ENCODE data around the gene WDR5B.

DNA sequence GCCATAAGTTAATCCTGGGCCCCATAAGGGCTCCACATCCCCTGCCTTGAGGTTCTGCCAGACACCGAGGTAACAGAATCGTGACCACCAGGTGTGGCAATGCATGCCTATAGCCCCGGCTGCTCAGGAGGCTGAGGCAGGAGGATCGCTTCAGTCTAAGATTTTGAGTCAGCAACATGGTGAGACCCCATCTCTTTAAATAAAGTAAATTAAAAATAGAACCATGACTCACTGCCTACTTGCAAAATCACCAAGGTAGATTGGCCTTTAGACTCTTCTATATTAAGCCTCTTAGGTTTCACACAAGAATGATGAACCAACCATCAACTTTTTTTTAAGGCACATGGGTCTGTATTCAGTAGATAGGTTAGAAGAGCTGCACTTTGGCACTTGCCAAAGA, 9.7 kb downstream of the WDR5B start:
- TF ChIP-seq, protein P1, sequence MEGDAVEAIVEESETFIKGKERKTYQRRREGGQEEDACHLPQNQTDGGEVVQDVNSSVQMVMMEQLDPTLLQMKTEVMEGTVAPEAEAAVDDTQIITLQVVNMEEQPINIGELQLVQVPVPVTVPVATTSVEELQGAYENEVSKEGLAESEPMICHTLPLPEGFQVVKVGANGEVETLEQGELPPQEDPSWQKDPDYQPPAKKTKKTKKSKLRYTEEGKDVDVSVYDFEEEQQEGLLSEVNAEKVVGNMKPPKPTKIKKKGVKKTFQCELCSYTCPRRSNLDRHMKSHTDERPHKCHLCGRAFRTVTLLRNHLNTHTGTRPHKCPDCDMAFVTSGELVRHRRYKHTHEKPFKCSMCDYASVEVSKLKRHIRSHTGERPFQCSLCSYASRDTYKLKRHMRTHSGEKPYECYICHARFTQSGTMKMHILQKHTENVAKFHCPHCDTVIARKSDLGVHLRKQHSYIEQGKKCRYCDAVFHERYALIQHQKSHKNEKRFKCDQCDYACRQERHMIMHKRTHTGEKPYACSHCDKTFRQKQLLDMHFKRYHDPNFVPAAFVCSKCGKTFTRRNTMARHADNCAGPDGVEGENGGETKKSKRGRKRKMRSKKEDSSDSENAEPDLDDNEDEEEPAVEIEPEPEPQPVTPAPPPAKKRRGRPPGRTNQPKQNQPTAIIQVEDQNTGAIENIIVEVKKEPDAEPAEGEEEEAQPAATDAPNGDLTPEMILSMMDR (conservative IDR thresholded peaks at IDR 0.05; ENCODE audit: low read depth, low read length) = no peak
- TF ChIP-seq POLR2A (IDR thresholded peaks at IDR 0.05; ENCODE audit: low read depth, low read length) = no peak
